ENCODE data around the gene APOL6.
A peak's percentile ranks its signal among the peaks of the same experiment; 100 is the strongest.

The APOL6 gene, protein sequence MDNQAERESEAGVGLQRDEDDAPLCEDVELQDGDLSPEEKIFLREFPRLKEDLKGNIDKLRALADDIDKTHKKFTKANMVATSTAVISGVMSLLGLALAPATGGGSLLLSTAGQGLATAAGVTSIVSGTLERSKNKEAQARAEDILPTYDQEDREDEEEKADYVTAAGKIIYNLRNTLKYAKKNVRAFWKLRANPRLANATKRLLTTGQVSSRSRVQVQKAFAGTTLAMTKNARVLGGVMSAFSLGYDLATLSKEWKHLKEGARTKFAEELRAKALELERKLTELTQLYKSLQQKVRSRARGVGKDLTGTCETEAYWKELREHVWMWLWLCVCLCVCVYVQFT

DNA sequence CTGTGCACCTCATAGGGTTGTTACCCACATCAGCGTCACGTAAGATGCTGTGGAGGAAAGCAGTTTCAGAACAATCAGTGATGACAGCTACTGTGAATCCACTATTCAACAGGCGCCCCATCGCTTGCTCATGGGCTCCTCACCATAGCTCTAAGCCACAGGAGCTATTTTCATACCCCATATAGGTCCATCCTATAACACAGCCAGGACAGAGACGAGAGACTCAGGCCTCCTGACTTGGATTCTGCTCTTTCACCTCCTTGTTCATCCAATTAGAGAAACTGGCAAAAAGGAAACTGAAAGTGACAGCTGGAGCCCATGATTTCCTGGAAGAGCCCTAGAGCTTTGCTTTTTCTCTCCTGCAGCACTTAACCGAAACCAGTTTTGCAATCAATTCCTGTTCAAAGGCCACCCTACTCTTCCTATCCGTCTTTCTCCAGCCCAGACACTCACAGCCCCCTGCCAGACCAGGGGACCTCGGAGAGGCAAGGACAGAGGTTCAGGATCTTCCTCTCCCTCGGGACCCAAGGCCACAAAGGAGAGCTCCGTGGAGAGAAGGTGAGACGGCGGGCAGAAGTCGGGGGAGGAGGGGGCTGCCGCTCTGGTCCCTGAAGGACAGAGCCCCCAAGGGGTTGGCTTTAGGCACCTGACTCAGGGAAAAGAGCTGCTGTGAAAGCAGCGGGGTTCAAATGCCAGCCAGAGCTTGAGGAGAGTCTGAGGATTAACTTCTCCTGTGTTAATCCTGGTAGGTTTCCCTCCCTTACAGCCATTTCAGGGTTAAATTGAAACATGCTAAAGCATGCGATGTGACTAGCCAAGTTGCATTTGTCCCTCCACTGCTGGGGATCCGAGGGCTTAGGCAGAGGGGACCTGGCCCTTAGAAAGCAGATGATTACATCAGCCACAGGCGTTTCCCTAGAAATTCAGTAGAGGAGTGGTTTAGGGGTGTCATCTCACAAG is at the start of gene APOL6:
Gene APOL6, plus strand, starts transcription at position 381 of the 960 bp plus-strand sequence. CDS start 7,980 bp downstream, outside the sequence.
- peak within 1 kb of the TSS; percentile 42 for H3K4me3 ChIP-seq (ENCODE audit: low read depth, low read length)
- TF ChIP-seq CTCF (IDR thresholded peaks at IDR 0.05; ENCODE audit: control insufficient read depth, extremely low read depth, insufficient read depth), result no peak
- no peak for DNase-seq (ENCODE audit: low read depth)

- no peak for DNase-seq (ENCODE audit: low read depth)
- H3K4me3 ChIP-seq (ENCODE audit: low read depth, low read length), result no peak overlapping the region
These were observed 48.9 kb upstream of the APOL6 start for GRCh38 chr22:35599364-35599763.

DNA sequence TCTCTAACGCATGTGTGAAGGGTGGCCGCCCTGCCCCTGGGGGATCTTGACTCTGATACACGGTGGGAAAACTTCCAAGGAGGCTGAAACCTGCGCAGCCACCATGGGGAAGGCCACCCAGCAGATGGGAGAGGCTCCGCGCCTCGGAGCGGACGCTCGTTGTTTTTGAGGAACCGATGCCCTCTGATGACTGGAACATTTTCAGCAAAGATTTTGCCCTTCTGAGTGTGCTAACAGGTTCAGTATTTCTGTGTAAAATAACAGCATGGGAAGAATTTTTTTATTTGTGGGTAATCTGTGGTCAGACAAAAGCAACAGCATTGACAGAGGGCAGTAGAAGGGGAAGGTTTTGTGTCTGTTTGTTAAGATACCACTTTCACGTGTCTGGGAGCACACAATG is 47.8 kb upstream of the APOL6 start:
- no peak for TF ChIP-seq CTCF (IDR thresholded peaks at IDR 0.05; ENCODE audit: control insufficient read depth, extremely low read depth, insufficient read depth)
- H3K4me3 ChIP-seq (ENCODE audit: low read depth, low read length), result no peak overlapping the region
- no peak for DNase-seq (ENCODE audit: low read depth)

More at GRCh38 chr22:35599364-35599763, 48.9 kb upstream of the APOL6 start:
- TF ChIP-seq CTCF (IDR thresholded peaks at IDR 0.05; ENCODE audit: control insufficient read depth, extremely low read depth, insufficient read depth), result no peak

GRCh38 chr22:35601013-35601580 is 47.1 kb upstream of the APOL6 start:
- no peak overlapping the region for H3K4me3 ChIP-seq (ENCODE audit: low read depth, low read length)
- no peak for DNase-seq (ENCODE audit: low read depth)
- no peak for TF ChIP-seq CTCF (IDR thresholded peaks at IDR 0.05; ENCODE audit: control insufficient read depth, extremely low read depth, insufficient read depth)

DNA sequence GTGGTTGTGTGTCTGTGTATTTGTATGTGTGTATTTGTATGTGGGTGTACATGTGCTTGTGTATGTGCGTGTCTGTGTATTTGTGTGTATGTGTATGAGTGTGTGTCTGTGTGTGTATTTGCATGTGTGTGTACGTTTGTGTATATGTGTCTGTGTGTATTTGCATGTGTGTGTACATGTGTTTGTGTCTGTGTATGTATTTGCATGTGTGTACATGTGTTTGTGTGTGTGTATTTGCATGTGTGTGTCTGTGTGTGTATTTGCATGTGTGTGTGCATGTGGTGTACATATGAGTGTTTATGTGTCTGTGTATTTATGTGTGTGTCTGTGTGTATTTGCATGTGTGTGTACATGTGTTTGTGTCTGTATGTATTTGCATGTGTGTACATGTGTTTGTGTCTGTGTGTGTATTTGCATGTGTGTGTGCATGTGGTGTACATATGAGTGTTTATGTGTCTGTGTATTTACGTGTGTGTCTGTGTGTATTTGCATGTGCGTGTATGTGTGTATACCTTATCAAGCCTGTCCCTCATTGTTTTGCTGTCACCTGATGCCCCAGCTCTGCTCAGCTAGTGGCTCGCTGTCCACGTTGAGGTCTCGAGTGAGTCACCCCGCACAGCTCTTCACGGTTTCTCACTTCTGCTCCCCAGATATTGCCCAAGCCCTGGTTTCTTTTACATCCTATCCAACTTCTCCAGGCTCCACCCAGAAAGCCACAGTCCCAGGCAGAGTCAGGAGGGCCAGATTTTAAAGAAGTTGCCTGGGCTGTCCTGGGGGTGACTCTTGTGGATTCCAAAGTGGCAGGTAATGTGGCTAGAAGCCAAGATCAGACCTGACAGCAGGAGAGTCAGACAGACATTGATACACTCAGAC is 46.3 kb upstream of the APOL6 start:
- no peak for DNase-seq (ENCODE audit: low read depth)
- no peak for TF ChIP-seq CTCF (IDR thresholded peaks at IDR 0.05; ENCODE audit: control insufficient read depth, extremely low read depth, insufficient read depth)
- H3K4me3 ChIP-seq (ENCODE audit: low read depth, low read length), result no peak overlapping the region

Data from LNCaP clone FGC (cell line).